Activated CD4-positive, alpha-beta T cell treated with anti-CD3 and anti-CD28 coated beads for 4 hours (primary cell): ENCODE measurements around the gene RFXANK.

Experiments
- DNase-seq, 2 donors: peaks; one replicate each; pipeline ENCODE4 v3.0.0-alpha.2; 2020

Gene RFXANK

GRCh38 chr19:19234220-19234816 lies 42.3 kb downstream of the RFXANK start:
- no peak for DNase-seq

DNA sequence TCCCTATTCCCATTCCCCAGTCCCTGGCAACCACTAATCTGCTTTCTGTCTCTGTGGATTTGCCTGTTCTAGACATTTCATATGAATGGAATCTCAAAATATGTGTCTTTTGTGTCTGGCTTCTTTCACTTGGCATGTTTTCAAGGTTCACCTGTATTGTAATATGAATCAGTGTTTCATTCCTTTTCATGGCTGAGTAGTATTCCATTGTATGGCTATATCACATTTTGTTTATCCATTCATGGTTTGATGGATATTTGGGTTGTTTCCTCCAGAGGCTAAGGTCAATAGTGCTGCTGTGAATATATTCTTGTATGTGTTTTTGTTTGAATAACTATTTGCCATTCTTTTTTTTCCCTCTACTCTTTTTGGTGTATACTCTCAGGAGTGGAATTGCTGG lies 44.1 kb downstream of the RFXANK start:
- DNase-seq, result no peak

- no peak for DNase-seq
Measured at GRCh38 chr19:19238126-19238894, 46.3 kb downstream of the RFXANK start.

DNA sequence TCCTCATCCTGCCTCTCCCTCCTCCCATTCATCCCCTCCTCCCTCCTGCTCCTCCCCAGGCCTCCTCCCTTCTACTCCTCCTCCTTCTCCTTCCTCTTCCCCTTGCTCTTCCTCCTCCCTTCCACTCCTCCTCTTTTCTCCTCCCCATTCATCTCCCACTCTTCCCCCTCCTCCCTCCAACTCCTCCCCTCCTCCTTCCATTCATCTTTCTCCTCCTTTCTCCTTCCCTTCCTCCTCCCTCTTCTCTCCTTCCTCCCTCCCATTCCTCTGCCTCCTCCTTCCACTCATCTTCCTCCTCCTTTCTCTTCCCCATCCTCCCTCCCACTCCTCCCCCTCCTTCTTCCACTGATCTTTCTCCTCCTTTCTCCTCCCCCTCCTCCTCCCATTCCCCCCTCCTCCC lies 47.6 kb downstream of the RFXANK start:
- no peak for DNase-seq

DNA sequence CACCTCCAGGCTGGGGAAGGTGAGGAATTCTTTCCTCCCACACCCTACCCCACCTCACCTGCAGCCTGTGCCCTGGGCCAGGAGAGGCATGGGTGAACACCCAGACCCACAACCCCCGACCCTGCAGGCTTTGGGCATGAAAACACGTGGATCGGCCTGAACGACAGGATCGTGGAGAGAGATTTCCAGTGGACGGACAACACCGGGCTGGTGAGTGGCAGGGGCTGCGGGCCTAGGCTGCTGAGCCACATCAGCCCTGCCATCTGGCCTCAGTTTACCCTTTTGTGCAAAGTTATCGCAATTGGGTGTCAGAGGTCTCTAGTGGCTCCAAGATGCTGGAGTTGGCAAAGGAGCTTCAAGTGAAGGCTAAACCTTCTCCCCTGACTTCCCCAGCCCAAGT lies 48.4 kb downstream of the RFXANK start:
- DNase-seq, result no peak

DNA sequence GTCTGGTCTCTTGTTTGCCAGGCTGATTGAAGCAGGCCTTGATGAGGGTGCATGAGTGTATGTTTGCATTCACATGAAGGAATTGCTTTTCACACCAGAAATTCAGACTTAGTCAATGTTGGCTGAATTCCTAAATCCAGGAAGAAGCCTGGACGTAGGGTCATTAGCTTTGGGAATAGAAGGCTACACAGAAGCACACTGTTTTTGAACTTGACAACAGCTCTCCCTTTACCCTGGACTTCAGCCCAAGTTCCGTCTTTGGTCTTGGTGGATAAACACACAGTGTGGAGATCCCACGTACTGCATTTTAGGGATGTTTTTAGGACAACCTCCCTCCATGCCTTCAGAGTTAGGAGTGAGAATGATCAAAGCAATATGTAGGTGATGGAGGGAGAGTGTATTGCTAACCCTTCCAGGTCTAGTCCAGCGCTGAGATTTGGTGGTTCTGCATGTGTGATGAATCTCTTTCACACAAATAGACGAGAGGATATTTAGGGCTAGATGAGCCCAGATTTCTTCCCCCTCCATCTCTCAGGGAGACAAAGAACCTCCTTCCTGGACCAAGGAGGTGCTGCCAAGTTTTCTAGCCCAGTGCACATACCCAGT lies 58.2 kb downstream of the RFXANK start:
- DNase-seq, result no peak
